Liver (tissue), 9 donors: Measurements from ENCODE around the gene ANKLE1. TPM values are rescaled to one million over a fixed set of nuclear protein-coding genes. Genes with fewer than 3 reads are reported as not detected.

Experiments used
- DNase-seq: peaks from one replicate; pipeline ENCODE4 v3.0.0-alpha.2; 2017; ENCODE audit warnings: low spot score
- H3K27ac ChIP-seq, 2 donors: one replicate each; pipeline ENCODE4 v1.7.0; 2013; ENCODE audit warnings: inconsistent platforms in 2 of 2, low read length in 2 of 2, control low read depth in 1 of 2, low read depth in 1 of 2, mild to moderate bottlenecking in 1 of 2
- H3K27me3 ChIP-seq, 4 donors: one replicate each; pipeline versions ENCODE4 v1.6.1 to v1.7.0; 2013; ENCODE audit warnings: low read length in 3 of 4, inconsistent platforms in 1 of 4, mild to moderate bottlenecking in 1 of 4, moderate library complexity in 1 of 4; ENCODE audit not compliant: control insufficient read depth in 4 of 4, insufficient read depth in 4 of 4
- H3K36me3 ChIP-seq, 4 donors: one replicate each; pipeline versions ENCODE4 v1.6.1 to v1.7.0; 2013; ENCODE audit warnings: low read length in 3 of 4, mild to moderate bottlenecking in 3 of 4, low read depth in 1 of 4, moderate library complexity in 1 of 4; ENCODE audit not compliant: control insufficient read depth in 4 of 4, insufficient read depth in 3 of 4
- H3K4me1 ChIP-seq, 4 donors: one replicate each; pipeline versions ENCODE4 v1.6.1 to v1.7.0; 2013; ENCODE audit warnings: low read length in 3 of 4, mild to moderate bottlenecking in 3 of 4, moderate library complexity in 1 of 4; ENCODE audit not compliant: control insufficient read depth in 4 of 4, insufficient read depth in 4 of 4
- H3K4me3 ChIP-seq, 3 donors: one replicate each; pipeline versions ENCODE4 v1.6.1 to v1.7.0; 2013; ENCODE audit warnings: low read length in 3 of 3, control low read depth in 1 of 3, low read depth in 1 of 3, mild to moderate bottlenecking in 1 of 3
- H3K9ac ChIP-seq, 2 donors: one replicate each; pipeline ENCODE4 v1.7.0; 2013; ENCODE audit warnings: low read length in 2 of 2, mild to moderate bottlenecking in 2 of 2, moderate library complexity in 2 of 2, control low read depth in 1 of 2, low read depth in 1 of 2
- H3K9me3 ChIP-seq, 4 donors: one replicate each; pipeline versions ENCODE4 v1.6.1 to v1.7.0; 2013; ENCODE audit warnings: low read length in 3 of 4; ENCODE audit not compliant: control insufficient read depth in 4 of 4
- ATF3 ChIP-seq: IDR thresholded peaks from 2 replicates; pipeline ENCODE4 v1.6.1; 2016; ENCODE audit warnings: antibody characterized with exemption
- CTCF ChIP-seq: fragments of 150-350 bp; IDR thresholded peaks from 2 replicates; pipeline ENCODE4 v1.5.1; 2017; ENCODE audit warnings: improper control_type of control experiment, low read depth, low read length; ENCODE audit not compliant: missing input control
- EGR1 ChIP-seq, 2 donors: IDR thresholded peaks; 2 replicates each; pipeline ENCODE4 v1.6.1; 2016 to 2018; ENCODE audit warnings: antibody characterized with exemption in 2 of 2, low read depth in 2 of 2
- FOXA1 ChIP-seq: IDR thresholded peaks from 2 replicates; pipeline ENCODE4 v1.6.1; 2016; ENCODE audit warnings: antibody characterized with exemption
- FOXA2 ChIP-seq: IDR thresholded peaks from 2 replicates; pipeline ENCODE4 v1.6.1; 2016; ENCODE audit warnings: antibody characterized with exemption
- GABPA ChIP-seq, 2 donors: IDR thresholded peaks in 1 of 2; conservative IDR thresholded peaks in 1 of 2; 2 replicates each; pipeline ENCODE4 v1.6.1; 2016; ENCODE audit warnings: antibody characterized with exemption in 2 of 2, mild to moderate bottlenecking in 1 of 2, moderate library complexity in 1 of 2
- HNF4A ChIP-seq, 2 donors: conservative IDR thresholded peaks; 2 replicates each; pipeline ENCODE4 v1.6.1; 2016; ENCODE audit warnings: antibody characterized with exemption in 2 of 2, mild to moderate bottlenecking in 2 of 2
- JUND ChIP-seq, 2 donors: IDR thresholded peaks; 2 replicates each; pipeline ENCODE4 v1.6.1; 2016; ENCODE audit warnings: antibody characterized with exemption in 2 of 2
- NR2F2 ChIP-seq: IDR thresholded peaks from 2 replicates; pipeline ENCODE4 v1.6.1; 2016; ENCODE audit warnings: antibody characterized with exemption
- RAD21 ChIP-seq, 2 donors: IDR thresholded peaks; 2 replicates each; pipeline ENCODE4 v1.6.1; 2016; ENCODE audit warnings: antibody characterized with exemption in 2 of 2, mild to moderate bottlenecking in 2 of 2
- RXRA ChIP-seq, 2 donors: IDR thresholded peaks; 2 replicates each; pipeline ENCODE4 v1.6.1; 2017 to 2018; ENCODE audit warnings: antibody characterized with exemption in 2 of 2, mild to moderate bottlenecking in 1 of 2
- SP1 ChIP-seq: IDR thresholded peaks from 2 replicates; pipeline ENCODE4 v1.6.1; 2018; ENCODE audit warnings: antibody characterized with exemption, mild to moderate bottlenecking
- TAF1 ChIP-seq: conservative IDR thresholded peaks from 2 replicates; pipeline ENCODE4 v1.6.1; 2016; ENCODE audit warnings: antibody characterized with exemption, mild to moderate bottlenecking
- YY1 ChIP-seq: IDR thresholded peaks from 2 replicates; pipeline ENCODE4 v1.6.1; 2016; ENCODE audit warnings: antibody characterized with exemption, mild to moderate bottlenecking
- ZBTB33 ChIP-seq: IDR thresholded peaks from 2 replicates; pipeline ENCODE4 v1.6.1; 2016; ENCODE audit warnings: antibody characterized with exemption
- whole genome bisulfite sequencing: extraction: QIAGEN DNeasy Blood & Tissue Kit; methylation state at CpG from one replicate; pipeline ENCODE4 v1.1.7; 2013; 5-methylcytosine and 5-hydroxymethylcytosine counted together
- polyA plus RNA-seq, 2 donors: library from polyadenylated mRNA; stranded (reverse) in 1 of 2; unstranded in 1 of 2; fragments of 200-250 nt in 1 of 2; fragments of >200 nt in 1 of 2; fragmentation: Nextera tagmentation in 1 of 2; extraction: Ambion mirVana in 1 of 2; gene quantifications; one replicate each; pipeline versions ENCODE4 v1.2.1 to v1.2.3, GENCODE V29; 2013 to 2015
- total RNA-seq, 2 donors: library from RNA; depleted of rRNA; stranded (reverse); fragments of >200 nt; gene quantifications; one replicate each; pipeline ENCODE4 v1.2.3, GENCODE V29; 2014
- TF ChIP-seq, protein P1 (sequence below): IDR thresholded peaks from 2 replicates; pipeline ENCODE4 v1.6.1; 2016; ENCODE audit warnings: antibody characterized with exemption, mild to moderate bottlenecking
- TF ChIP-seq, protein P2 (sequence below): IDR thresholded peaks from 2 replicates; pipeline ENCODE4 v1.6.1; 2016; ENCODE audit warnings: antibody characterized with exemption
- donor health status: healthy.
- donor health status: healthy.
- donor health status: healthy.
- donor health status: healthy.
- donor health status: healthy.

ANKLE1 gene
- total and polyA plus RNA-seq, 4 donors = 0.10 to 43.2 (median 0.29) TPM

GRCh38 chr19:17300992-17301619 is 19.4 kb downstream of the ANKLE1 start:
- WGBS = 96% methylated on average over 51 of the region's 51 CpGs
- Histone ChIP-seq H3K4me3 (no peak overlapping the region), H3K9ac (no peak overlapping the region), H3K27ac (no peak overlapping the region), H3K9me3 (peaks cover 0 to 4% (median 3%) of the 10 kb centered on the region in 4 donors), H3K27me3 (no peaks in the 10 kb centered on the region), H3K36me3 (peaks cover 0 to 4% (median 0%) of the 10 kb centered on the region in 4 donors), H3K4me1 (peaks cover 12 to 32% (median 26%) of the 10 kb centered on the region in 4 donors)
- no peak for DNase-seq
- TF ChIP-seq ATF3 = no peak
- TF ChIP-seq YY1 = no peak
- TF ChIP-seq CTCF = no peak
- TF ChIP-seq, protein P1, sequence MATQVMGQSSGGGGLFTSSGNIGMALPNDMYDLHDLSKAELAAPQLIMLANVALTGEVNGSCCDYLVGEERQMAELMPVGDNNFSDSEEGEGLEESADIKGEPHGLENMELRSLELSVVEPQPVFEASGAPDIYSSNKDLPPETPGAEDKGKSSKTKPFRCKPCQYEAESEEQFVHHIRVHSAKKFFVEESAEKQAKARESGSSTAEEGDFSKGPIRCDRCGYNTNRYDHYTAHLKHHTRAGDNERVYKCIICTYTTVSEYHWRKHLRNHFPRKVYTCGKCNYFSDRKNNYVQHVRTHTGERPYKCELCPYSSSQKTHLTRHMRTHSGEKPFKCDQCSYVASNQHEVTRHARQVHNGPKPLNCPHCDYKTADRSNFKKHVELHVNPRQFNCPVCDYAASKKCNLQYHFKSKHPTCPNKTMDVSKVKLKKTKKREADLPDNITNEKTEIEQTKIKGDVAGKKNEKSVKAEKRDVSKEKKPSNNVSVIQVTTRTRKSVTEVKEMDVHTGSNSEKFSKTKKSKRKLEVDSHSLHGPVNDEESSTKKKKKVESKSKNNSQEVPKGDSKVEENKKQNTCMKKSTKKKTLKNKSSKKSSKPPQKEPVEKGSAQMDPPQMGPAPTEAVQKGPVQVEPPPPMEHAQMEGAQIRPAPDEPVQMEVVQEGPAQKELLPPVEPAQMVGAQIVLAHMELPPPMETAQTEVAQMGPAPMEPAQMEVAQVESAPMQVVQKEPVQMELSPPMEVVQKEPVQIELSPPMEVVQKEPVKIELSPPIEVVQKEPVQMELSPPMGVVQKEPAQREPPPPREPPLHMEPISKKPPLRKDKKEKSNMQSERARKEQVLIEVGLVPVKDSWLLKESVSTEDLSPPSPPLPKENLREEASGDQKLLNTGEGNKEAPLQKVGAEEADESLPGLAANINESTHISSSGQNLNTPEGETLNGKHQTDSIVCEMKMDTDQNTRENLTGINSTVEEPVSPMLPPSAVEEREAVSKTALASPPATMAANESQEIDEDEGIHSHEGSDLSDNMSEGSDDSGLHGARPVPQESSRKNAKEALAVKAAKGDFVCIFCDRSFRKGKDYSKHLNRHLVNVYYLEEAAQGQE = no peak
- no peak for TF ChIP-seq GABPA (IDR thresholded peaks at IDR 0.05 in 1 of 2, conservative IDR thresholded peaks at IDR 0.05 in 1 of 2)
- no peak for TF ChIP-seq HNF4A (conservative IDR thresholded peaks at IDR 0.05)
- no peak for TF ChIP-seq ZBTB33
- no peak for TF ChIP-seq FOXA1
- TF ChIP-seq FOXA2 = no peak
- TF ChIP-seq RXRA (IDR thresholded peaks at IDR 0.05) = no peak
- no peak for TF ChIP-seq SP1
- TF ChIP-seq NR2F2 = no peak
- no peak for TF ChIP-seq RAD21 (IDR thresholded peaks at IDR 0.05)
- TF ChIP-seq, protein P2, sequence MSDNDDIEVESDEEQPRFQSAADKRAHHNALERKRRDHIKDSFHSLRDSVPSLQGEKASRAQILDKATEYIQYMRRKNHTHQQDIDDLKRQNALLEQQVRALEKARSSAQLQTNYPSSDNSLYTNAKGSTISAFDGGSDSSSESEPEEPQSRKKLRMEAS = no peak
- TF ChIP-seq EGR1 (IDR thresholded peaks at IDR 0.05; ENCODE audit: low read depth in 2 of 2) = no peak
- TF ChIP-seq JUND (IDR thresholded peaks at IDR 0.05) = no peak
- no peak for TF ChIP-seq TAF1
